Measurements from ENCODE around the gene AGRN. TPM values are rescaled to one million over a fixed set of nuclear protein-coding genes. Genes with fewer than 3 reads are reported as not detected.

AGRN gene
- total and polyA plus RNA-seq, 2 of the 4 experiments (the other 2 are of a cell fraction): 8.1 to 115 TPM

DNA sequence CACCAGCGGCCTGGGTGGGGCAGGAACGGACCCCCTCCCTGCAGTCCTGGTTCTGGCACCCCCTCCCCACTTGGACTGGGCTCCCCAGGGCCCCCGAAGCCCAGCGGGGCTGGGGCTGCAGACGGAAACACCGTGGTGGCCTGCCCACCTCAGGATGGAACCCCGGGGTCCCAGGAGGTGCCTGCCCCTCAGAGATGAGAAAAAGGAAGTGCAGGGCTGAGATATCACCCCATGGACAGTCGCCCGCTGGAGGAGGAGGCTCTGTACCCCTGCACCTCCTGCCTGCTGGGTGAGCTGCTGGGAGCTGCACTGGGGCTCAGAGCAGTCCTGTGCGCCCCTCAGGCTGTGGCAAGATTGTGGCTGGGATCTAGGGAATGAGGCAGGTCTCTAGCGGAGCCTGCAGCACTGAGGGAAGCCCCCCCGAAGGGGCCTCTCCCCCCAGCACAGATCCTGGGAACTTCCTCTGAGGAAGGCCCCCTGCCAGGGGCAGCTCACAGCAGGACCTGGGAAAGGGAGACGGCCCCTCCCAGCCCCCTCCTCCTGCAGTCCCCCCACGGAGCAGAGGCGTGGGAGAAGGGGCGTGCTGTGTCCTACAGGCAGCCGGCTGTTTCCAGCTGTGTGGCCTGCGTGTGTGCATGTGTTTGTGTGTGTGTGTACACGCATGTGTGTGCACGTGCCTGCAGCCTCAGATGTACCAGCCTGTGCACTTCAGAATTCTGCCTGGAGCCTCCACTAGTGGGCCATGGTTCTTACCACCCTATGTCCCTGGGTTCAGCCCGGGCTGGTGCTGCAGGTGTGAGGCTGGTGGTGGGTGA, 6.9 kb downstream of the AGRN start:
- POLR2A ChIA-PET (ENCODE audit: unreplicated experiment): no interaction called here
- Histone ChIP-seq H3K23ac (ENCODE audit: low read depth, low read length) (no peak overlapping the region), H4K8ac (ENCODE audit: low read depth in 2 of 2, low read length in 2 of 2) (no peak overlapping the region), H3K9ac (ENCODE audit: low read depth, low read length) (no peak overlapping the region), H2BK20ac (ENCODE audit: low read depth, low read length) (no peak overlapping the region), H2BK120ac (ENCODE audit: low read depth, low read length) (no peak overlapping the region), H2BK5ac (ENCODE audit: low read depth, low read length, poor library complexity, severe bottlenecking) (no peak overlapping the region), H4K91ac (ENCODE audit: insufficient read depth, low read depth, low read length) (no peak overlapping the region), H3K4me3 (ENCODE audit: insufficient read depth, low read depth, low read length) (no peak overlapping the region), H3K4ac (ENCODE audit: low read depth, low read length) (no peak overlapping the region), H3K27ac (ENCODE audit: insufficient read depth, low read length) (no peak overlapping the region), H3K4me1 (ENCODE audit: control insufficient read depth, insufficient read depth, low read length) (peaks cover 13% of the 10 kb centered on the region), H3K9me3 (ENCODE audit: control insufficient read depth, insufficient read depth, low read length) (no peaks in the 10 kb centered on the region), H4K5ac (ENCODE audit: low read depth, low read length) (no peak overlapping the region), H2AK9ac (replicated peaks; ENCODE audit: low read depth, low read length, poor library complexity) (no peak overlapping the region), H3K36me3 (ENCODE audit: control insufficient read depth, insufficient read depth, low read length) (peaks cover 29% of the 10 kb centered on the region), H3K9me1 (ENCODE audit: insufficient read depth, low read length) (peaks cover 2% of the 10 kb centered on the region; the same call in 1 of the 2 replicates), H2AFZ (replicated peaks; ENCODE audit: low read length, poor library complexity) (no peak overlapping the region), H2AK5ac (ENCODE audit: low read depth, low read length) (no peak overlapping the region), H3K18ac (ENCODE audit: low read depth, low read length) (no peak overlapping the region), H4K20me1 (ENCODE audit: insufficient read depth, low read length) (peaks cover 74% of the 10 kb centered on the region), H3K4me2 (ENCODE audit: low read depth, low read length) (no peak overlapping the region), H3K79me1 (ENCODE audit: low read depth in 1 of 2, low read length in 2 of 2) (peaks cover 21 to 65% of the 10 kb centered on the region in 2 experiments), H3K14ac (replicated peaks; ENCODE audit: low read depth, low read length) (no peak overlapping the region), H2BK15ac (ENCODE audit: low read depth, low read length) (no peak overlapping the region), H3K27me3 (ENCODE audit: control insufficient read depth, insufficient read depth, low read length) (no peaks in the 10 kb centered on the region), H3K56ac (ENCODE audit: extremely low read depth, insufficient read depth, low read length) (no peak overlapping the region)
- DNase-seq (no peak), ATAC-seq (ENCODE audit: low read depth) (no peak)
- BruUV-seq (replicated peaks): no TSS peak
- dilution Hi-C loops (cut with HindIII; ENCODE audit: low sequenced_read_pairs, unreplicated experiment) (no loop called here), in situ Hi-C loops (cut with MboI; ENCODE audit: low sequenced_read_pairs) (no loop called here), intact Hi-C loops (cut with micrococcal nuclease) (no loop called here)
- WGBS, 2 experiments (ENCODE audit: extremely low coverage in 2 of 2, insufficient read length in 1 of 2): 66% methylated on average over 6 of the region's 21 CpGs; no CpG with 5 or more reads in 1 of the 2 experiments
- TF ChIP-seq, protein P1, sequence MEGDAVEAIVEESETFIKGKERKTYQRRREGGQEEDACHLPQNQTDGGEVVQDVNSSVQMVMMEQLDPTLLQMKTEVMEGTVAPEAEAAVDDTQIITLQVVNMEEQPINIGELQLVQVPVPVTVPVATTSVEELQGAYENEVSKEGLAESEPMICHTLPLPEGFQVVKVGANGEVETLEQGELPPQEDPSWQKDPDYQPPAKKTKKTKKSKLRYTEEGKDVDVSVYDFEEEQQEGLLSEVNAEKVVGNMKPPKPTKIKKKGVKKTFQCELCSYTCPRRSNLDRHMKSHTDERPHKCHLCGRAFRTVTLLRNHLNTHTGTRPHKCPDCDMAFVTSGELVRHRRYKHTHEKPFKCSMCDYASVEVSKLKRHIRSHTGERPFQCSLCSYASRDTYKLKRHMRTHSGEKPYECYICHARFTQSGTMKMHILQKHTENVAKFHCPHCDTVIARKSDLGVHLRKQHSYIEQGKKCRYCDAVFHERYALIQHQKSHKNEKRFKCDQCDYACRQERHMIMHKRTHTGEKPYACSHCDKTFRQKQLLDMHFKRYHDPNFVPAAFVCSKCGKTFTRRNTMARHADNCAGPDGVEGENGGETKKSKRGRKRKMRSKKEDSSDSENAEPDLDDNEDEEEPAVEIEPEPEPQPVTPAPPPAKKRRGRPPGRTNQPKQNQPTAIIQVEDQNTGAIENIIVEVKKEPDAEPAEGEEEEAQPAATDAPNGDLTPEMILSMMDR (conservative IDR thresholded peaks at IDR 0.05; ENCODE audit: low read depth, low read length): no peak
- CTCF ChIA-PET: no interaction called here

Data from IMR-90 (cell line).